Uterus (tissue), 4 donors: Measurements from ENCODE around the gene TNP2. TPM values are rescaled to one million over a fixed set of nuclear protein-coding genes. Genes with fewer than 3 reads are reported as not detected.

ENCODE experiments used
- DNase-seq, 2 donors: peaks; one replicate each; pipeline ENCODE4 v3.0.0-alpha.2; 2019 to 2020
- H3K27ac ChIP-seq, 2 donors: fragments of 200-600 bp; sonication (generic); 1 replicate in 1 of 2; 2 replicates in 1 of 2; pipeline ENCODE4 v1.5.1; 2016 to 2018
- H3K27me3 ChIP-seq, 2 donors: fragments of 200-600 bp; sonication (generic); one replicate each; pipeline ENCODE4 v1.5.1; 2018 to 2019; ENCODE audit warnings: control low read depth in 1 of 2
- H3K36me3 ChIP-seq, 2 donors: fragments of 200-600 bp; sonication (generic); one replicate each; pipeline ENCODE4 v1.5.1; 2019; ENCODE audit warnings: control low read depth in 1 of 2
- H3K4me1 ChIP-seq, 2 donors: fragments of 200-600 bp; sonication (generic); one replicate each; pipeline ENCODE4 v1.5.1; 2018 to 2019; ENCODE audit warnings: control low read depth in 1 of 2
- H3K4me3 ChIP-seq, 2 donors: fragments of 200-600 bp; sonication (generic); 1 replicate in 1 of 2; 2 replicates in 1 of 2; pipeline ENCODE4 v1.5.1; 2018 to 2019; ENCODE audit warnings: mild to moderate bottlenecking in 1 of 2
- H3K9me3 ChIP-seq, 2 donors: fragments of 200-600 bp; sonication (generic); one replicate each; pipeline ENCODE4 v1.5.1; 2019; ENCODE audit warnings: control low read depth in 1 of 2
- POLR2A ChIP-seq, 2 donors: fragments of 450-650 bp; IDR thresholded peaks; one replicate each; pipeline ENCODE4 v1.6.1; 2016; ENCODE audit warnings: antibody characterized with exemption in 2 of 2, mild to moderate bottlenecking in 1 of 2, moderate library complexity in 1 of 2
- intact Hi-C: fragments of 100-400 bp; cut with DNase I; formaldehyde crosslinking; loops from one replicate; pipeline ENCODE4 v1.15.1; 2023; ENCODE audit warnings: low total_unique reads
- total RNA-seq, 4 donors: library from RNA; depleted of rRNA in 3 of 4; stranded (reverse); fragments of >200 nt in 3 of 4; gene quantifications; one replicate each; pipeline versions ENCODE4 v1.1.0 to v1.2.4, GENCODE V29; 2014 to 2023
- TF ChIP-seq, protein P1 (sequence below), 4 experiments: fragments of 200-600 bp in 2 of 4; fragments of 450-650 bp in 2 of 4; sonication (generic) in 2 of 4; IDR thresholded peaks; one replicate each; pipeline ENCODE4 v1.5.1; 2016 to 2019; ENCODE audit warnings: antibody characterized with exemption in 4 of 4, mild to moderate bottlenecking in 2 of 4, moderate library complexity in 1 of 4
- donor health status: DM: yes; HTN: yes; CAD: no.

Gene TNP2
- total RNA-seq, 4 donors from 2014 or later = not detected

- H3K4me1 ChIP-seq = no peaks in the 10 kb centered on the region
- H3K27ac ChIP-seq = no peak overlapping the region
These were observed 9.8 kb upstream of the TNP2 start for GRCh38 chr16:11278681-11279628.

GRCh38 chr16:11277607-11278337 lies 8.6 kb upstream of the TNP2 start:
- intact Hi-C loops = no loop called here
- no peaks in the 10 kb centered on the region for H3K27me3 ChIP-seq
- H3K36me3 ChIP-seq = no peaks in the 10 kb centered on the region
- H3K4me3 ChIP-seq = no peak overlapping the region
- no peak overlapping the region for H3K27ac ChIP-seq
- no peaks in the 10 kb centered on the region for H3K9me3 ChIP-seq
- TF ChIP-seq, protein P1, sequence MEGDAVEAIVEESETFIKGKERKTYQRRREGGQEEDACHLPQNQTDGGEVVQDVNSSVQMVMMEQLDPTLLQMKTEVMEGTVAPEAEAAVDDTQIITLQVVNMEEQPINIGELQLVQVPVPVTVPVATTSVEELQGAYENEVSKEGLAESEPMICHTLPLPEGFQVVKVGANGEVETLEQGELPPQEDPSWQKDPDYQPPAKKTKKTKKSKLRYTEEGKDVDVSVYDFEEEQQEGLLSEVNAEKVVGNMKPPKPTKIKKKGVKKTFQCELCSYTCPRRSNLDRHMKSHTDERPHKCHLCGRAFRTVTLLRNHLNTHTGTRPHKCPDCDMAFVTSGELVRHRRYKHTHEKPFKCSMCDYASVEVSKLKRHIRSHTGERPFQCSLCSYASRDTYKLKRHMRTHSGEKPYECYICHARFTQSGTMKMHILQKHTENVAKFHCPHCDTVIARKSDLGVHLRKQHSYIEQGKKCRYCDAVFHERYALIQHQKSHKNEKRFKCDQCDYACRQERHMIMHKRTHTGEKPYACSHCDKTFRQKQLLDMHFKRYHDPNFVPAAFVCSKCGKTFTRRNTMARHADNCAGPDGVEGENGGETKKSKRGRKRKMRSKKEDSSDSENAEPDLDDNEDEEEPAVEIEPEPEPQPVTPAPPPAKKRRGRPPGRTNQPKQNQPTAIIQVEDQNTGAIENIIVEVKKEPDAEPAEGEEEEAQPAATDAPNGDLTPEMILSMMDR (IDR thresholded peaks at IDR 0.05) = no peak
- no peak for TF ChIP-seq POLR2A (IDR thresholded peaks at IDR 0.05)
- DNase-seq = no peak
- no peaks in the 10 kb centered on the region for H3K4me1 ChIP-seq

More at GRCh38 chr16:11278681-11279628, 9.8 kb upstream of the TNP2 start:
- H3K9me3 ChIP-seq = no peaks in the 10 kb centered on the region
- intact Hi-C loops = no loop called here
- DNase-seq = no peak
- no peak for TF ChIP-seq POLR2A (IDR thresholded peaks at IDR 0.05)
- TF ChIP-seq, protein P1 (IDR thresholded peaks at IDR 0.05) = no peak
- no peaks in the 10 kb centered on the region for H3K36me3 ChIP-seq
- no peak overlapping the region for H3K4me3 ChIP-seq
- no peaks in the 10 kb centered on the region for H3K27me3 ChIP-seq

DNA sequence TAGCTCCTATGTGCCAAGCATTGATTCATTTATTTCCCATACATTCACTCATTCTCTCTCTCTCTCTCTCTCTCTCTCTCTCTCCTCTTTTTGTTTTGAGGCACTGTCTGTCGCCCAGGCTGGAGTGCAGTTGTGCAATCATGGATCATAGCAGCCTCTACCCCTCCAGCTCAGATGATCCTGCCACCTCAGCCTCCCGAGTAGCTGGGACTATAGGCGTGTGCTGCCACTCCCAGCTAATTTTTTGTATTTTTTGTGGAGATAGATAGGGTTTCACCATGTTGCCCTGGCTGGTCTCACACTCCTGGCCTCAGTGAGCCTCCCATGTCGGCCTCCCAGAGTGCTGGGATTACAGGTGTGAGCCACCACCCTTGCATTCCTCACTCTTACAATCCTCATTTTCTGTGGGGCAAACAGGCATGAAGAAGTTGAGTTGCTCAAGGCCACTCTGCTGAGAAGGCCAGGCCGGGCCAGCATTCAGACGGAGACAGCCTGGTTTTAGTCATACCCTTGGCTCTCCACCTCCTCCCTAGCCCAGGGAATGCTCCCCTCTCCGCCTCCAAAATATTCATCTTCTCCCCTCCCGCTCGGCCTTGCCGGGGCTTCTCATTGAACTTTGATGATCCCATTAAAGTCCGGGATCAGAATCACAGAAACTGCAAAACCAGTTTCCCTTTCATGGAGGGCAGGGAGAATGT lies 7.9 kb upstream of the TNP2 start:
- no peaks in the 10 kb centered on the region for H3K4me1 ChIP-seq
- TF ChIP-seq POLR2A (IDR thresholded peaks at IDR 0.05) = no peak
- TF ChIP-seq, protein P1 (IDR thresholded peaks at IDR 0.05) = no peak
- H3K36me3 ChIP-seq = no peaks in the 10 kb centered on the region
- intact Hi-C loops = no loop called here
- H3K9me3 ChIP-seq = no peaks in the 10 kb centered on the region
- no peak overlapping the region for H3K4me3 ChIP-seq
- no peak overlapping the region for H3K27ac ChIP-seq
- H3K27me3 ChIP-seq = no peaks in the 10 kb centered on the region
- no peak for DNase-seq

DNA sequence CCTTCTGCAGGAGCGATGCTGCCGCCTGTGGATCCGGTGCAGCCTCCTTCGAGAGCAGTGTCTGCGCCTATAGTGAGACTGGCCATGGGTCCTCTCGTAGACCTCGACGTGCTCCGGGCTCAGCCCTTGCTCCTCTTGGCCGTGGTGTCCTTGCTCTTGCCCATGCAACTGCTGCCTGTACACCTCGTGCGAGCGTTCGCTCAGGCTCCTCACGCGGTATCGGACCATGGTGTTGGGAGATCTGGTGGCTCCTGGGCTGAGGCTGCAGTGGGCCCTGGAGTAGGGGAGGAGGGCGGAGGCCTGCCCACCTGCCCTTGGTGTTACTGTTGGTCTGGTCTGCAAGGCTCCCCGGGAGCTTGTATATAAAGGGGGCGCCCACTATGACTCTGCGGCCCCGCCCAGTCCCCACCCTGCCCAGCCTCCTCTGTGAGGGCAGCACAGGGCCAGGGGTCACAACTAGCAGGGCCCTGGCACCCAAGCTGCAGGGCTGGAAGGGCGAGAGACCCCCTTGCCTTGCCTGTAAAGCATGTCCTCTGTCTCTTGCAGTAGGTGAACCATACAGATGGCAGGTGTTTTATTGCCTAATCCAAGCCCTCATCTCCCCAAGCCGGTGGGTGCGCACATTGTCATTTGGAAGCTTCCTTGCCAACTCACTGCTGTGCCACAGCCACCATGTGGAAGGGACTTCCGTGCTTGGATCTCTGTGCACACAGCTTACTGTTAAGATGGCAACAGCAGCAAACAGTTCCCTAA lies 7.2 kb upstream of the TNP2 start, which contains the start of gene PRM2:
PRM2 (minus strand) TSS at position 338 of the 753 bp plus-strand sequence; CDS start at position 228, 110 bp downstream.
- no peaks in the 10 kb centered on the region for H3K27me3 ChIP-seq
- H3K36me3 ChIP-seq = no peaks in the 10 kb centered on the region
- no peaks in the 10 kb centered on the region for H3K9me3 ChIP-seq
- DNase-seq = no peak
- H3K27ac ChIP-seq = no peak within 1 kb of the TSS
- H3K4me3 ChIP-seq = no peak within 1 kb of the TSS
- intact Hi-C loops = no loop called here
- H3K4me1 ChIP-seq = no peaks in the 10 kb centered on the region
- TF ChIP-seq, protein P1 (IDR thresholded peaks at IDR 0.05) = no peak
- no peak for TF ChIP-seq POLR2A (IDR thresholded peaks at IDR 0.05)
